ENCODE measurements around the gene GFRAL.
"Not testable (repeated sequence)": the region's sequence is repeated elsewhere in the genome, so short reads cannot be mapped to it uniquely, and the experiment has no call there.

The GFRAL gene

GRCh38 chr6:55327169-55327568, at the start of gene GFRAL:
Gene GFRAL (plus strand): TSS chr6:55327469. CDS start chr6:55327555, 86 bp downstream.
- no peak for DNase-seq

GRCh38 chr6:55277646-55278045, 49.6 kb upstream of the GFRAL start:
- no peak for DNase-seq

GRCh38 chr6:55281215-55281614, 46.1 kb upstream of the GFRAL start:
- DNase-seq, result no peak

GRCh38 chr6:55282115-55282514, 45.2 kb upstream of the GFRAL start:
- DNase-seq, result no peak

- no peak for DNase-seq
Measured at GRCh38 chr6:55286824-55287223, 40.4 kb upstream of the GFRAL start.

- DNase-seq, result no peak
Measured at GRCh38 chr6:55290736-55291135, 36.5 kb upstream of the GFRAL start.

- DNase-seq, result no peak
Measured at GRCh38 chr6:55293116-55293515, 34.2 kb upstream of the GFRAL start.

- not testable (repeated sequence) for DNase-seq
Measured at GRCh38 chr6:55297214-55297613, 30.1 kb upstream of the GFRAL start.

GRCh38 chr6:55299286-55299985, 27.8 kb upstream of the GFRAL start:
- DNase-seq, result no peak

GRCh38 chr6:55304747-55305146, 22.5 kb upstream of the GFRAL start:
- no peak for DNase-seq

- DNase-seq, result no peak
Measured at GRCh38 chr6:55319961-55320695, 7.1 kb upstream of the GFRAL start.

GRCh38 chr6:55320696-55321086, 6.6 kb upstream of the GFRAL start:
- DNase-seq, result no peak

- DNase-seq, result no peak
Measured at GRCh38 chr6:55377150-55377549, 49.9 kb downstream of the GFRAL start.

GRCh38 chr6:55379471-55379870, 52.2 kb downstream of the GFRAL start:
- DNase-seq, result no peak

- no peak for DNase-seq
Measured at GRCh38 chr6:55379895-55380294, 52.6 kb downstream of the GFRAL start.

GRCh38 chr6:55388211-55388610, 60.9 kb downstream of the GFRAL start:
- no peak for DNase-seq

GRCh38 chr6:55395871-55396270, 68.6 kb downstream of the GFRAL start:
- no peak for DNase-seq

GRCh38 chr6:55397986-55398385, 70.7 kb downstream of the GFRAL start:
- no peak for DNase-seq

- no peak for DNase-seq
Measured at GRCh38 chr6:55399351-55399750, 72.1 kb downstream of the GFRAL start.

GRCh38 chr6:55405474-55406235, 78.4 kb downstream of the GFRAL start:
- no peak for DNase-seq

- DNase-seq, result no peak
Measured at GRCh38 chr6:55410674-55411073, 83.4 kb downstream of the GFRAL start.

- DNase-seq, result no peak
Measured at GRCh38 chr6:55423933-55424332, 96.7 kb downstream of the GFRAL start.

- DNase-seq, result no peak
Measured at GRCh38 chr6:55433446-55434130, 106.3 kb downstream of the GFRAL start.

Measured in CD4-positive, alpha-beta T cell treated with Interferon alpha-2 for 1 hour (primary cell).